GM21526 (cell line): Measurements from ENCODE around the gene CAPN13.

Experiments used
- ATAC-seq: cut with Tn5 transposase; IDR thresholded peaks from one replicate; pipeline ENCODE4 v1.9.1; 2021; ENCODE audit warnings: moderate library complexity; ENCODE audit not compliant: unreplicated experiment, low FRiP score

Gene CAPN13

GRCh38 chr2:30789670-30790210 lies 17.5 kb downstream of the CAPN13 start:
- ATAC-seq, result no peak

GRCh38 chr2:30786923-30787685 lies 20.1 kb downstream of the CAPN13 start:
- ATAC-seq, result no peak

GRCh38 chr2:30784682-30785081 lies 22.6 kb downstream of the CAPN13 start:
- no peak for ATAC-seq

GRCh38 chr2:30781961-30782533 lies 25.2 kb downstream of the CAPN13 start:
- ATAC-seq, result no peak

- ATAC-seq, result no peak
Measured at GRCh38 chr2:30781451-30781850, 25.8 kb downstream of the CAPN13 start.

GRCh38 chr2:30780776-30781330 lies 26.4 kb downstream of the CAPN13 start:
- no peak for ATAC-seq

- ATAC-seq, result no peak
Measured at GRCh38 chr2:30778611-30779010, 28.6 kb downstream of the CAPN13 start.

GRCh38 chr2:30777661-30778505 lies 29.4 kb downstream of the CAPN13 start:
- ATAC-seq, result no peak

- no peak for ATAC-seq
Measured at GRCh38 chr2:30776831-30777635, 30.2 kb downstream of the CAPN13 start.

GRCh38 chr2:30775833-30776232 lies 31.4 kb downstream of the CAPN13 start:
- ATAC-seq, result no peak

GRCh38 chr2:30772021-30772705 lies 35.1 kb downstream of the CAPN13 start:
- no peak for ATAC-seq

- ATAC-seq, result no peak
Measured at GRCh38 chr2:30770816-30771576, 36.2 kb downstream of the CAPN13 start.

GRCh38 chr2:30769891-30770462 lies 37.3 kb downstream of the CAPN13 start:
- no peak for ATAC-seq

- ATAC-seq, result no peak
Measured at GRCh38 chr2:30769481-30769780, 37.8 kb downstream of the CAPN13 start.

- ATAC-seq, result no peak
Measured at GRCh38 chr2:30768708-30769480, 38.4 kb downstream of the CAPN13 start.

GRCh38 chr2:30768036-30768686 lies 39.1 kb downstream of the CAPN13 start:
- ATAC-seq, result no peak

GRCh38 chr2:30766666-30767065 lies 40.6 kb downstream of the CAPN13 start:
- no peak for ATAC-seq
